Tibial artery (tissue), 4 donors: ENCODE measurements around the gene OR10T2.
"Not testable (repeated sequence)": the region's sequence is repeated elsewhere in the genome, so short reads cannot be mapped to it uniquely, and the experiment has no call there.

Source experiments
- DNase-seq, 2 donors: peaks; one replicate each; pipeline ENCODE4 v3.0.0-alpha.2; 2019
- H3K27ac ChIP-seq, 2 donors: fragments of 200-600 bp; sonication (generic) in 1 of 2; 1 replicate in 1 of 2; 2 replicates in 1 of 2; pipeline ENCODE4 v1.5.1; 2018 to 2019; ENCODE audit warnings: mild to moderate bottlenecking in 1 of 2
- H3K27me3 ChIP-seq, 2 donors: fragments of 200-600 bp; sonication (generic) in 1 of 2; one replicate each; pipeline versions ENCODE4 v1.5.1 to v1.6.0; 2016 to 2019
- H3K36me3 ChIP-seq, 3 donors: fragments of 200-600 bp; sonication (generic) in 2 of 3; one replicate each; pipeline ENCODE4 v1.5.1; 2016 to 2019; ENCODE audit warnings: mild to moderate bottlenecking in 2 of 3
- H3K4me1 ChIP-seq, 4 donors: fragments of 200-600 bp; sonication (generic) in 2 of 4; 1 replicate in 3 of 4; 2 replicates in 1 of 4; pipeline ENCODE4 v1.5.1; 2016 to 2019
- H3K4me3 ChIP-seq, 2 donors: fragments of 200-600 bp; sonication (generic) in 1 of 2; 1 replicate in 1 of 2; 2 replicates in 1 of 2; pipeline ENCODE4 v1.5.1; 2018 to 2019; ENCODE audit warnings: mild to moderate bottlenecking in 2 of 2
- H3K9me3 ChIP-seq, 3 donors: fragments of 200-600 bp; sonication (generic) in 1 of 3; one replicate each; pipeline ENCODE4 v1.5.1; 2016 to 2019
- CTCF ChIP-seq, 2 experiments: fragments of 200-600 bp in 1 of 2; fragments of 450-650 bp in 1 of 2; IDR thresholded peaks; one replicate each; pipeline ENCODE4 v1.5.1; 2017 to 2019; ENCODE audit warnings: antibody characterized with exemption in 2 of 2, mild to moderate bottlenecking in 1 of 2, moderate library complexity in 1 of 2
- intact Hi-C: fragments of 100-400 bp; cut with DNase I; formaldehyde crosslinking; loops from one replicate; pipeline ENCODE4 v1.15.0; 2023; ENCODE audit warnings: low total_unique reads

The OR10T2 gene

DNA sequence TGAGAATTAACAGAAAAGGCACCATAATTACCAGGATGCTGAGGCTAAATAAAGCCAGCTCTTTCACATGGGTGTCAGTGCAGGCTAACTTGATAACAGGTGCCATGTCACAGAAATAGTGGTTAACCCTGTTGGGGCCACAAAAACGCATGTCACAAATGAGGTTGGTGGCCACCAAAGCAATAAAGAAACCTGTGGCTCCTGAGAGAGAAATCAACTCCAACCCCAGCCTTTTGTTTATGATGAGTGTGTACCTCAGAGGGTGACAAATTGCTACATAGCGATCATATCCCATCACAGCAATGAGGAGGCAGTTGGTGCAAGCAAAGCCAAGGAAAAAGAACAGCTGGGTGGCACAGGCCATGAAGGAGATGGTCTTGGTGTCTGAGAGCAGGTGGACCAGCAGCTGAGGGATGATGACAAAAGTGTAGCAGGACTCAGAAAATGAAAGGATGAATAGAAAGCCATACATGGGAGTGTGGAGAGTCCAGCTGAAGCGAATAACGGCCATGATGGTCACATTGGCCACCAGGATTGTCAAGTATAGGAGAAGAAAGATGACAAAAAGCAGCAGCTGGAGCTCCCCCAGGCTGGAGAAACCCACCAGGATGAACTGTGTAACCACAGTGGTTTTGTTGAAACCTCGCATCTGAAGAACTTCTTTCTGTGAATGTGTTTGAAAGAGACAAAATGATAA is at the start of gene OR10T2:
OR10T2 (minus strand) TSS at position 649 of the 697 bp plus-strand sequence; CDS start at position 649, 0 bp downstream.
- Histone ChIP-seq H3K4me1 (no peaks in the 10 kb centered on the region), H3K27ac (no peak within 1 kb of the TSS), H3K4me3 (no peak within 1 kb of the TSS), H3K27me3 (no peaks in the 10 kb centered on the region), H3K9me3 (no peaks in the 10 kb centered on the region), H3K36me3 (no peaks in the 10 kb centered on the region)
- TF ChIP-seq CTCF (IDR thresholded peaks at IDR 0.05), result no peak
- no peak for DNase-seq
- intact Hi-C loops, result no loop called here

- Histone ChIP-seq H3K27ac (no peak overlapping the region), H3K36me3 (no peaks in the 10 kb centered on the region), H3K9me3 (no peaks in the 10 kb centered on the region), H3K4me1 (no peaks in the 10 kb centered on the region), H3K4me3 (no peak overlapping the region), H3K27me3 (no peaks in the 10 kb centered on the region)
- TF ChIP-seq CTCF (IDR thresholded peaks at IDR 0.05), result no peak
- DNase-seq, result no peak
- intact Hi-C loops, result no loop called here
These were observed 46.1 kb upstream of the OR10T2 start for GRCh38 chr1:158445376-158445775.

DNA sequence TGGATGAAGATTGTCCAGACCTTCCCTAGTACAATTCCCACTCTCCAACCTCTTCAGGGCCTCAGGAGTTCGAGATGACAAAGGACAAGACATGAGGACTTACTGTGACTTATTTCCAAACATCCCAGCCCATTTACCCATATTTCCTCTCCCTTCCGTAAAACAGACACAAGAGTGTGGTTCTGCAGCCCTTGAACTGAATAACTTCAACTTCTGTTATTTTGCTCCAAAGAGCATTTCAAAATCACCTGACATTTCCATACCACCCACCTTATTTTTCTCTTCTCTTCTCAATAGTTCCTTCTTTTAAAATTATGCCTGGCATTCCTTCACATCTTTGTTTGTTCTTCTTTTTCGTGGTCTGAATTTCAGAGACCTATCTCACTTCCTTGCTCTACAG is 35.5 kb upstream of the OR10T2 start:
- Histone ChIP-seq H3K4me1 (no peaks in the 10 kb centered on the region), H3K9me3 (peaks cover 0 to 5% (median 0%) of the 10 kb centered on the region in 3 donors)
- TF ChIP-seq CTCF (IDR thresholded peaks at IDR 0.05), result no peak

GRCh38 chr1:158430163-158430562 is 30.9 kb upstream of the OR10T2 start:
- H3K4me3 ChIP-seq, H3K9me3 ChIP-seq, intact Hi-C loops, H3K36me3 ChIP-seq, H3K4me1 ChIP-seq, H3K27me3 ChIP-seq, DNase-seq, H3K27ac ChIP-seq: not testable (repeated sequence)

More for the DNA sequence above, 35.5 kb upstream of the OR10T2 start:
- intact Hi-C loops, result no loop called here
- Histone ChIP-seq H3K27ac (no peak overlapping the region), H3K27me3 (no peaks in the 10 kb centered on the region), H3K36me3 (no peaks in the 10 kb centered on the region), H3K4me3 (no peak overlapping the region)
- no peak for DNase-seq

DNA sequence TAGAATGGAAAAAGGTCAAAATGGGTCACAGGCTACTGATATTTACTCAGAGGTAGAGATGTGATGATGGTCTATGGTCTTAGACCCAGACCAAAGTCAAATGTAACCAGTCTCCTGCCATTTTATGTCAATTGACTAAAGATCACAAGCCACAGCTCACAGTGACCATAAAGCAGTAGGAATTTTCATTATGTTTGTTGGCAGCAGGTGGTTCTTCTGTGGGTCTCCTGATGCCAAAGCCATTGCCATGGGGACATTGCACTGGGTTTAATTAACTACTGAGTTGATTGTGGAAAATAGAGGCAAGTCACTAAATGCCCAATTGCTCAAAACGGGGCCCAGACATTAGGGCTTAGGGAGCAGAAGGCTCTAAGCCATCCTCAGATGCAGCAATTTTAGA is 26.9 kb upstream of the OR10T2 start, which contains the start of gene OR10K2:
OR10K2 (minus strand) TSS at position 101 of the 400 bp plus-strand sequence. CDS start 5,371 bp downstream, outside the sequence.
- Histone ChIP-seq H3K27me3 (no peaks in the 10 kb centered on the region), H3K36me3 (no peaks in the 10 kb centered on the region), H3K9me3 (peaks cover 0 to 5% (median 0%) of the 10 kb centered on the region in 3 donors), H3K4me3 (no peak within 1 kb of the TSS), H3K4me1 (no peaks in the 10 kb centered on the region), H3K27ac (no peak within 1 kb of the TSS)
- intact Hi-C loops, result no loop called here
- no peak for DNase-seq
- TF ChIP-seq CTCF (IDR thresholded peaks at IDR 0.05), result no peak

DNA sequence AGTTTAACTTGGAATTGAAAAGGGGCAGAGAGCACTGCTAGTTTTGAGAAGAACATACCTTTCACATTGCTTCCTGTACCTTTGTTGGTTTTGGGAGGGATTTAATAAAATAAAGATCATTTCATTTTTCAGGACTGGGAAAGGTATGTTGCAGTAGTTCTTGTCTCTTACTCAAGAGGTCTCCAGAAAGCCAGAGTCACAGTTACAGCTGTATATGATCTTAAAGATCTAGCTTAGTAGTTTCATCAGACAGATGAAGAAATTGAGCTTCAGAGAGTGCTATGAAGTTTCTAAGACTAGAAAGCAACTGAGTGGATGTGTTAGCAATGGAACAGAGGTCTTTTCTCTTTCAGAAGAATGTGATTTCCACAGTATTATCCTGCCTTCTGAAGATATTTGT is 25.8 kb upstream of the OR10T2 start:
- TF ChIP-seq CTCF (IDR thresholded peaks at IDR 0.05), result no peak
- no peaks in the 10 kb centered on the region for H3K27me3 ChIP-seq
- H3K4me3 ChIP-seq, result no peak overlapping the region
- no peak for DNase-seq
- peaks cover 0 to 5% (median 0%) of the 10 kb centered on the region in 3 donors for H3K9me3 ChIP-seq
- no peak overlapping the region for H3K27ac ChIP-seq
- intact Hi-C loops, result no loop called here
- no peaks in the 10 kb centered on the region for H3K36me3 ChIP-seq
- no peaks in the 10 kb centered on the region for H3K4me1 ChIP-seq
